HG03045 (cell line): ENCODE measurements around the gene ADAMTSL5.
"Not testable (repeated sequence)": the region's sequence is repeated elsewhere in the genome, so short reads cannot be mapped to it uniquely, and the experiment has no call there.

ENCODE experiments used
- ATAC-seq: cut with Tn5 transposase; IDR thresholded peaks from one replicate; pipeline ENCODE4 v1.9.1; 2021; ENCODE audit warnings: mild to moderate bottlenecking, moderate library complexity; ENCODE audit not compliant: unreplicated experiment

The ADAMTSL5 gene

DNA sequence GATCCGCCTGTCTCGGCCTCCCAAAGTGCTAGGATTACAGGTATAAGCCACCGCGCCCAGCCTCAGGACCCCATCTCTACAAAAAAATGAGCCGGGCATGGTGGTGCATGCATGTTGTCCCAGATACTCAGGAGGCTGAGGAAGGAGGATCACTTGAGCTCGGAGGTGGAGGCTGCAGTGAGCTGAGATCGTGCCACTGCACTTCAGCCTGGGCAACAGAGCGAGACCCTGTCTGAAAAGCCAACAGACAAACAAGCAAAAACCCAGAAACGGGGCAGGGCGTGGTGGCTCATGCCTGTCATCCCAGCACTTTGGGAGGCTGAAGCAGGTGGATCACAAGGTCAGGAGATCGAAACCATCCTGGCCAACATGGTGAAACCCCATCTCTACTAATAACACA lies 18.0 kb upstream of the ADAMTSL5 start:
- ATAC-seq: not testable (repeated sequence)

- no peak for ATAC-seq
Measured at GRCh38 chr19:1529430-1529816, 16.6 kb upstream of the ADAMTSL5 start.

DNA sequence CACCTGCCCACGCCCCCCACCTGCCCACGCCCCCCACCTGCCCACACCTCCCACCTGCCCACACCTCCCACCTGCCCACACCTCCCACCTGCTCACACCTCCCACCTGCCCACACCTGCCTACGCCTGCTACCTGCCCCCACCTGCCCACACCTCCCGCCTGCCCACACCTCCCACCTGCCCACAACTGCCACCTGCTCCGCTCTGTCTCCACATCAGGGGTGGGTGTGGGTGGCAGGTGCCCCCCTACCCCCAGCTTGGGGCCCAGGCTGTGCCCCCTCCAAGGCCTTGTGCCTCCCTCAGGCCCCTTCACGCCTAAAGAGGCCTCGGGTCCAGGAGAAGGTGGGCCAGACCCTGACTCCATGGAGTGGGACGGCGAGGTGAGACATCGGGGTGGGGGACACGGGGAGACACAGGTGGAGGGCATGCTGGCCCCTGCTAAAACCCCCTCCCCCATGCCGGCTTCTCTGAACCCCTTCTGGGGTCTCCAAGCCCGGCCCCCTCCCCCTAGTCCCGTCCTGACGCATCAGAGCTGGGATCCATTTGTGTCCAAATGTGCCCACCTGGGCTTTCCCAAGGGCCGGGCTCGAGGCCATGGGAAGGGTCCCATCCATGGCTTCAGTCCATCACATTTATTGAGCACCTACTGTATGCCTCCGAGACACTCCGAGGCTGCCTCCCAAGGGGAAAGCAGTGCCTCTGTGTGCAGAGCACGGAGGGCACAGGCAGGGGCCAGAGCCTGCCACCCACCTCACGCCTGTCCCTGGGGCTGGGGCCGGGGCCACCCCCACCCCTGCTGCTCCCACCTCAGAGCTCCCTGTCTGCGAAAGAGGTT lies 16.0 kb upstream of the ADAMTSL5 start:
- no peak for ATAC-seq

DNA sequence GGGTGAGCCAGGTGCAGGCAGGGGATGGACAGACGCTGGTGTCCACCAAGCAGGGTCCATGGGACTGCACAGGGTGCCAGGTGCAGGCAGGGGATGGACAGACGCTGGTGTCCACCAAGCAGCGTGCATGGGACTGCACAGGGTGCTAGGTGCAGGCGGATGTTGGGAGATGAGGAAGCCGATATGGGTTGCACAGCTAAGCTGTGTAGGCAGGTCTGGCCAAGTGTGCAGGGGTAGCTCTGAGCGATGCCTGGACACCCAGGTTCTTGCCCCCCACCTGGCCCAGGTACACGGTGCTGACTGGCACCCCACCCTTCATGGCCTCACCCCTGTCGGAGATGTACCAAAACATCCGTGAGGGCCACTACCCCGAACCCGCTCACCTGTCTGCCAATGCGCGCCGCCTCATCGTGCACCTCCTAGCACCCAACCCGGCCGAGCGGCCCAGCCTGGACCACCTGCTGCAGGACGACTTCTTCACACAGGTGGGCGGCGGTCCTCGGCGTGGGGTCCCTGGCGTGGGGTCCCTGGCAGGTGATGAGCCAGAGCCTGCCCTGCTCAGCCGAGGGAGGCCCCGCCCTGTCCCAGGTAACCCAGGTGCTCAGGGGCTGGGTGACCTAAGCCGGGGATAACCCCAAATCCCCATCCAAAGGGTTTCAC lies 15.0 kb upstream of the ADAMTSL5 start:
- ATAC-seq: no peak

- no peak for ATAC-seq
Measured at GRCh38 chr19:1526979-1527649, 14.3 kb upstream of the ADAMTSL5 start.

DNA sequence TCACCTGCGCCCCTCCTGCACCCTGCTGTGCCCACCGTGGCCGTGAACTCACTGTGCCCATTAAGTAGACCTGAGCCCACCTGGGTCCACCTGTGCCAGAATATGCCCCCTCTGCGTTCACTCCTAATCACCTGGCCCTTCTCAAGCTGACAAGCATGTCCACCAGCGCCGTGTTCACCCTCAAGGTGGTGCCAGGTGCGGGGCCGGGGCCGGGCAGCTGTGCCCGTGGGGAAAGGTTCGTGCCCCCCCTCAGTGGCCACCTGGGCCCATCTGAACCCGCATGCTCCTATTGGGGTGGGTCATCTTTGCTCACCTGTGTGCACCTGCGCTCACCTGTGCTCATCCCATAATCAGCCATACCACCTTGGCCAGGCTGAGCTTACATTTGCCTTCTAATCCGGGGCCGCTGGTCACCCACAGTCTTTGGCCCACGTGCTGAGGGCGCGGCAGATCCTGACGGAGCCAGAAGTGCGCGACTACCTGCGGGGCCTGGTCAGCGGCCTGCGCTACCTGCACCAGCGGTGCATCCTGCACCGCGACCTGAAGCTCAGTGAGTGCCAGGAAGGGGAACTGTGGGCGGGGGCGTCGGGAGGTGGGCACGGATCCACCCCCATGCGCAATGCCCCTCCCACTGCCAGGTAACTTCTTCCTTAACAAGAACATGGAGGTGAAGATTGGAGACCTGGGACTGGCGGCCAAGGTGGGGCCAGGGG lies 13.4 kb upstream of the ADAMTSL5 start:
- ATAC-seq: no peak

- no peak for ATAC-seq
Measured at GRCh38 chr19:1525343-1525742, 12.5 kb upstream of the ADAMTSL5 start.

- ATAC-seq: no peak
Measured at GRCh38 chr19:1524972-1525325, 12.1 kb upstream of the ADAMTSL5 start.

DNA sequence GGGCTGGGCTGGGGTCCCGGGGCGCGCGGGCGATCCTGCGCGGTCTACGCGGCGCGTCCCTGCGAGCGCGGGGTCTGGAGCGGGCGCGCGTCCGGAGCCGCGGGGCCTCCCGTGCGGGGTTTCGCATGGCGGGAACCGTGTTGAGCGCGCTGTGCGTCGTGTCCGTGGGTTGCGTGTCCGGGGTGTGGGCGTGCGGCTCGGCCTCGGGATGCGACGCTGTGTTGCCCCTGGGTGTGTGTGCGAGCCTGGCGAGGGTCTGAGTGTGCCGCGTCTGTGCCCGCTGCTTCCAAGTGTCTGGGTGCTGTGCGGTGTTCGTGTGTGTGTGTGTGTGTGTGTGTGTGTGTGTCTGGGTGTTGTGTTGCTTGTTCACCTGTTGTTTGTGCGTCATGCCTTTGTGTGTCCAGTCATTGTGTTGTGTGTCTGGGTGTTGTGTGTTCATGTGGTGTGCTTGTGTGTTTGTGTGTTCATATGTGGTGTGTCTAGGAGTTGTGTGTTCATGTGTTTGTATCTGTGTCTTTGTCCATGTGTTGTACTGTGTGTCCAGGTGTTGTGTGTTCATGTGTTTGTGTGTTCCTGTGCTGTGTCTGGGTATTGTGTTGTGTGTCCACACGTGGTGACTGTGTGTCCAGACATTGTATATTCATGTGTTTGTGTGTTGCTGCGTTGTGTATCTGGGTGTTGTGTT lies 11.6 kb upstream of the ADAMTSL5 start:
- no peak for ATAC-seq

- no peak for ATAC-seq
Measured at GRCh38 chr19:1523412-1524286, 10.8 kb upstream of the ADAMTSL5 start, which contains the start of gene PLK5. Gene PLK5 (plus strand): TSS chr19:1524077. CDS start chr19:1526997, 2,920 bp downstream.

DNA sequence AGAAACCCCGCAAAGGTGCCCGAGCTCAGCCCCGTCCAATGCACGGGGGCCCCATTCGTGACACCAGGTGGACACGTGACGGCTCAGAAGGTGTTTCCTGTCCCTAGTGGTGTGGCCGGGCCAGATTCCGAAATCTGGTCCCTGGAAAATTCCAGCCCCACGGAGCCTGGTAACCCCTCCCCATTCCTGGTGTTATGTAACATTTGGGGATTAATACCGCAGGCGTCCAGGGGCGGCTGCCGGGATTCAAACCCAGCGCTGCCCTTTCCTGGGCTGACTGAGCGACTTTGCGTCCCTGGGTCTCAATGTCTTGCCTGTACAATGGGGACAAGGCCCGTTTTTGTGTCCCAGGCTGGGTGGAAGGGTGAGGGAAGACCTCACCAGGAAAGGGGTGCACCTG lies 10.0 kb upstream of the ADAMTSL5 start:
- no peak for ATAC-seq

DNA sequence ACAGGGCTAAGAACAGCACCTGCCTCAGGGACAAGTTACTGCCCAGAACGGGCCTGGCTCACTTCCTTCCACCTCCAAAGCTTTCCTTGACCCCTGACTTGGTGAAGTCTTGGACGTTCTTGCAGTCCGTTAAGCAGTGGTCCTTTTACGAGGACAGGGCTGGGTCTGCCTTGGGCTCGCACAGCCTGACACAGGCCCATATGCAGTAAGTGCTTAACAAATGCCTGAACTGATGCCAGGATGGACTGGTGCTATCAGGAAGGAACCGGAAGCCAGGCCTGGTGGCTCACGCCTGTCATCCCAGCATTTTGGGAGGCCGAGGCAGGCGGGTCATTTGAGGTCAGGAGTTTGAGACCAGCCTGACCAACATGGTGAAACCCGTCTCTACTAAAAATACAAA lies 9.2 kb upstream of the ADAMTSL5 start:
- no peak for ATAC-seq

DNA sequence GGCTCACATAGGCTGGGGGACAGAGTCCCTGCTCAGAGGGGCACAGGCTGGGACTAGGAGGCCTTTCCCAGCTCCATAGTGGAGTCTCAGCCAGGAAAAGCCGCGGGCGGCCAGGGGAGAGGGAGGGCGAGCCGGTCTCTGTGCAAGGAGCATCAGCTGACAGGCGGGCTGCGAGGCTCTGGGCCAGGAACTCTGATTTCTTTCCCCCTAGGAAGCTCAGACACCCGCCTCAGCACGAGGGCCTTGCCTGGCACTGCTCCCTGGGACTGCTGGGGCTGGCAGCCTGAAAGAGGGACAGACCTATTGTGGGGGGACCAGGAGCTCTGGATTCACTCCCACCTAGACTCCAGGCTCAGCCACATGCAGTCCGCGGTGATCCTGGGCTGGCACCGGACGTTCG lies 8.8 kb upstream of the ADAMTSL5 start:
- ATAC-seq: no peak

GRCh38 chr19:1520203-1520780 lies 7.5 kb upstream of the ADAMTSL5 start:
- ATAC-seq: no peak

- ATAC-seq: not testable (repeated sequence)
Measured at GRCh38 chr19:1519802-1520201, 7.0 kb upstream of the ADAMTSL5 start.

- ATAC-seq: no peak
Measured at GRCh38 chr19:1518471-1518870, 5.7 kb upstream of the ADAMTSL5 start.

- no peak for ATAC-seq
Measured at GRCh38 chr19:1516395-1516753, 3.6 kb upstream of the ADAMTSL5 start.

GRCh38 chr19:1514986-1515721 lies 2.3 kb upstream of the ADAMTSL5 start:
- ATAC-seq: no peak

DNA sequence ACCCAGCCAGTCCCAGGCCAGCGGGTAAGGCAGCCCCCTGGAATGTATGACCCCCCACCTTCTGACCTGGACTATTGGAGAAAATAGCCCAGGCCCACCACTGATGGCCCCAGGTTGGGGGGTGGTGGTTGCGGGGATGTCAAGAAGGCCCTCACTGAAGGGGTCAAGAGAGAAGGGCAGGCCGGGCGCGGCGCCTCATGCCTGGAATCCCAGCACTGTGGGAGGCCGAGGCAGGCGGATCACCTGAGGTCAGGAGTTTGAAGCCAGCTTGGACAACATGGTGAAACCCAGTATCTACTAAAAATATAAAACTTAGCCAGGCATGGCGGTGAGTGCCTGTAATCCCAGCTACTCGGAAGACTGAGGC lies 1.5 kb upstream of the ADAMTSL5 start:
- ATAC-seq: no peak
